Colonic mucosa (tissue), 4 donors: ENCODE data around the gene MAP1LC3B. TPM values are rescaled to one million over a fixed set of nuclear protein-coding genes. Genes with fewer than 3 reads are reported as not detected.
"Not testable (repeated sequence)": the region's sequence is repeated elsewhere in the genome, so short reads cannot be mapped to it uniquely, and the experiment has no call there.

ENCODE experiments used
- DNase-seq: peaks from one replicate; pipeline ENCODE4 v3.0.0-alpha.2; 2020
- H3K27ac ChIP-seq: fragments of 200-600 bp; one replicate; pipeline ENCODE4 v1.8.0; 2021
- H3K27me3 ChIP-seq: fragments of 200-600 bp; one replicate; pipeline ENCODE4 v1.8.0; 2021
- H3K36me3 ChIP-seq: fragments of 200-600 bp; one replicate; pipeline ENCODE4 v1.8.0; 2021
- H3K4me1 ChIP-seq: fragments of 200-600 bp; one replicate; pipeline ENCODE4 v1.8.0; 2021; ENCODE audit warnings: mild to moderate bottlenecking
- H3K4me3 ChIP-seq: fragments of 200-600 bp; one replicate; pipeline ENCODE4 v1.8.0; 2021
- H3K9ac ChIP-seq, 2 donors: one replicate each; pipeline ENCODE4 v1.7.0; 2013; ENCODE audit warnings: control low read depth in 2 of 2, low read depth in 2 of 2, low read length in 2 of 2
- H3K9me3 ChIP-seq: fragments of 200-600 bp; one replicate; pipeline ENCODE4 v1.8.0; 2021
- CTCF ChIP-seq: fragments of 200-600 bp; IDR thresholded peaks from one replicate; pipeline ENCODE4 v1.8.0; 2022; ENCODE audit warnings: antibody characterized with exemption, mild to moderate bottlenecking
- intact Hi-C: fragments of 100-400 bp; cut with DNase I; formaldehyde crosslinking; loops from one replicate; pipeline ENCODE4 v1.14.1; 2022
- total RNA-seq, 2 donors: library from RNA; stranded (reverse); fragmentation: NEBNext Ultra II Directional in 1 of 2; extraction: Animal tissue kit (Norgen Biotek cat#: 25700) in 1 of 2; gene quantifications; one replicate each; pipeline ENCODE4 v1.2.1, GENCODE V29; 2021
- donor health status: healthy.
- donor health status: DM: no; HTN: no; CAD: no.
- donor health status: DM: no; HTN: no; CAD: no.

The MAP1LC3B gene
- total RNA-seq, 2 donors from 2014 or later = 45.0 to 83.0 TPM

GRCh38 chr16:87361916-87362619 is 30.1 kb upstream of the MAP1LC3B start:
- Histone ChIP-seq H3K9me3 (no peaks in the 10 kb centered on the region), H3K27ac (no peak overlapping the region), H3K36me3 (peaks cover 5% of the 10 kb centered on the region), H3K9ac (no peak overlapping the region), H3K27me3 (no peaks in the 10 kb centered on the region), H3K4me3 (no peak overlapping the region), H3K4me1 (peaks cover 13% of the 10 kb centered on the region)
- intact Hi-C loops = no loop called here
- TF ChIP-seq CTCF = no peak
- no peak for DNase-seq

GRCh38 chr16:87362828-87363559 is 29.1 kb upstream of the MAP1LC3B start:
- intact Hi-C loops, H3K36me3 ChIP-seq, H3K9ac ChIP-seq, H3K27ac ChIP-seq, H3K27me3 ChIP-seq, H3K4me3 ChIP-seq, H3K9me3 ChIP-seq, DNase-seq: not testable (repeated sequence)
- H3K4me1 ChIP-seq = peaks cover 13% of the 10 kb centered on the region

GRCh38 chr16:87363771-87364455 is 28.2 kb upstream of the MAP1LC3B start:
- Histone ChIP-seq H3K27me3 (no peaks in the 10 kb centered on the region), H3K4me3 (no peak overlapping the region), H3K36me3 (no peaks in the 10 kb centered on the region), H3K9me3 (no peaks in the 10 kb centered on the region), H3K9ac (peak overlapping the region in 1 of 2 donors; percentile 35), H3K4me1 (peaks cover 21% of the 10 kb centered on the region), H3K27ac (no peak overlapping the region)
- no peak for TF ChIP-seq CTCF
- DNase-seq = no peak
- intact Hi-C loops = no loop called here

- Histone ChIP-seq H3K4me3 (no peak overlapping the region), H3K9me3 (no peaks in the 10 kb centered on the region), H3K27me3 (no peaks in the 10 kb centered on the region), H3K27ac (no peak overlapping the region), H3K9ac (no peak overlapping the region), H3K4me1 (peaks cover 27% of the 10 kb centered on the region), H3K36me3 (no peaks in the 10 kb centered on the region)
- TF ChIP-seq CTCF = no peak
- DNase-seq = no peak
- intact Hi-C loops = no loop called here
These were observed 27.0 kb upstream of the MAP1LC3B start for GRCh38 chr16:87365021-87365713.

GRCh38 chr16:87366288-87366687 is 25.8 kb upstream of the MAP1LC3B start:
- Histone ChIP-seq H3K9me3 (no peaks in the 10 kb centered on the region), H3K4me3 (no peak overlapping the region), H3K9ac (no peak overlapping the region), H3K36me3 (no peaks in the 10 kb centered on the region), H3K27me3 (no peaks in the 10 kb centered on the region), H3K27ac (no peak overlapping the region), H3K4me1 (peaks cover 27% of the 10 kb centered on the region)
- no peak for TF ChIP-seq CTCF
- intact Hi-C loops = no loop called here
- peak; percentile 74 for DNase-seq
